Measurements from ENCODE around the gene DNASE2. TPM values are rescaled to one million over a fixed set of nuclear protein-coding genes. Genes with fewer than 3 reads are reported as not detected.
A peak's percentile ranks its signal among the peaks of the same experiment; 100 is the strongest.

The DNASE2 gene
- total RNA-seq, 1 experiment from 2014 or later: 78.9 TPM

GRCh38 chr19:12893582-12893981 is 12.3 kb upstream of the DNASE2 start:
- H3K9me3 ChIP-seq (ENCODE audit: control insufficient read depth, insufficient read depth, low read depth, low read length): no peaks in the 10 kb centered on the region
- ChIA-PET POLR2A (no interaction called here), CTCF (no interaction called here)
- no peak overlapping the region for H3K27ac ChIP-seq (ENCODE audit: low read length)
- no peak overlapping the region for H3K4me3 ChIP-seq (ENCODE audit: low read depth in 2 of 2, low read length in 2 of 2)
- ATAC-seq (no peak), DNase-seq (ENCODE audit: low read depth, low spot score) (no peak)
- intact Hi-C loops (cut with micrococcal nuclease; ENCODE audit: unreplicated experiment) (no loop called here), in situ Hi-C loops (cut with HindIII; ENCODE audit: low pct_unique_long_range_greater_than_20kb, low sequenced_read_pairs) (no loop called here)
- H3K27me3 ChIP-seq (ENCODE audit: control insufficient read depth, insufficient read depth, low read length): no peaks in the 10 kb centered on the region
- no peaks in the 10 kb centered on the region; the same call in 1 of the 2 replicates for H3K4me1 ChIP-seq (ENCODE audit: control insufficient read depth, insufficient read depth, low read length)
- no TSS peak for BruUV-seq (replicated peaks)
- no peaks in the 10 kb centered on the region; the same call in 1 of the 2 replicates for H3K36me3 ChIP-seq (ENCODE audit: control insufficient read depth, insufficient read depth, low read length)
- no peak for TF ChIP-seq TCF7L2 (IDR thresholded peaks at IDR 0.05; ENCODE audit: low read depth, low read length)
- no peak for TF ChIP-seq SIN3A (IDR thresholded peaks at IDR 0.05; ENCODE audit: borderline replicate concordance, insufficient read depth, low read depth, low read length)
- no peak for TF ChIP-seq POLR2AphosphoS5 (IDR thresholded peaks at IDR 0.05; ENCODE audit: low read depth, low read length)
- no peak for TF ChIP-seq REST (IDR thresholded peaks at IDR 0.05; ENCODE audit: insufficient read depth in 1 of 2, low read depth in 2 of 2, low read length in 1 of 2)
- TF ChIP-seq CTCF (IDR thresholded peaks at IDR 0.05): no peak

- H3K36me3 ChIP-seq (ENCODE audit: control insufficient read depth, insufficient read depth, low read length): no peaks in the 10 kb centered on the region; the same call in 1 of the 2 replicates
- ChIA-PET CTCF (no interaction called here), POLR2A (no interaction called here)
- H3K4me1 ChIP-seq (ENCODE audit: control insufficient read depth, insufficient read depth, low read length): no peaks in the 10 kb centered on the region; the same call in 1 of the 2 replicates
- H3K27me3 ChIP-seq (ENCODE audit: control insufficient read depth, insufficient read depth, low read length): no peaks in the 10 kb centered on the region
- TF ChIP-seq REST (IDR thresholded peaks at IDR 0.05; ENCODE audit: insufficient read depth in 1 of 2, low read depth in 2 of 2, low read length in 1 of 2): no peak
- no peak for TF ChIP-seq TCF7L2 (IDR thresholded peaks at IDR 0.05; ENCODE audit: low read depth, low read length)
- no peak for TF ChIP-seq CTCF (IDR thresholded peaks at IDR 0.05)
- TF ChIP-seq SIN3A (IDR thresholded peaks at IDR 0.05; ENCODE audit: borderline replicate concordance, insufficient read depth, low read depth, low read length): no peak
- H3K9me3 ChIP-seq (ENCODE audit: control insufficient read depth, insufficient read depth, low read depth, low read length): no peaks in the 10 kb centered on the region
- DNase-seq (ENCODE audit: low read depth, low spot score) (no peak), ATAC-seq (peak; percentile 20; the same call in 1 of the 2 replicates)
- peak overlapping the region; percentile 44; the same call in 1 of the 2 replicates for H3K27ac ChIP-seq (ENCODE audit: low read length)
- intact Hi-C loops (cut with micrococcal nuclease; ENCODE audit: unreplicated experiment): no loop called here
- BruUV-seq (replicated peaks): no TSS peak
- H3K4me3 ChIP-seq (ENCODE audit: low read depth in 2 of 2, low read length in 2 of 2): peak overlapping the region; percentile 85 to 94
- in situ Hi-C loops (cut with HindIII; ENCODE audit: low pct_unique_long_range_greater_than_20kb, low sequenced_read_pairs): no loop called here
These were observed 10.3 kb upstream of the DNASE2 start for GRCh38 chr19:12891553-12892021.
